ENCODE data around the gene ART3.
A peak's percentile ranks its signal among the peaks of the same experiment; 100 is the strongest.
"Not testable (repeated sequence)": the region's sequence is repeated elsewhere in the genome, so short reads cannot be mapped to it uniquely, and the experiment has no call there.

ART3 gene, protein sequence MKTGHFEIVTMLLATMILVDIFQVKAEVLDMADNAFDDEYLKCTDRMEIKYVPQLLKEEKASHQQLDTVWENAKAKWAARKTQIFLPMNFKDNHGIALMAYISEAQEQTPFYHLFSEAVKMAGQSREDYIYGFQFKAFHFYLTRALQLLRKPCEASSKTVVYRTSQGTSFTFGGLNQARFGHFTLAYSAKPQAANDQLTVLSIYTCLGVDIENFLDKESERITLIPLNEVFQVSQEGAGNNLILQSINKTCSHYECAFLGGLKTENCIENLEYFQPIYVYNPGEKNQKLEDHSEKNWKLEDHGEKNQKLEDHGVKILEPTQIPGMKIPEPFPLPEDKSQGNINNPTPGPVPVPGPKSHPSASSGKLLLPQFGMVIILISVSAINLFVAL

DNA sequence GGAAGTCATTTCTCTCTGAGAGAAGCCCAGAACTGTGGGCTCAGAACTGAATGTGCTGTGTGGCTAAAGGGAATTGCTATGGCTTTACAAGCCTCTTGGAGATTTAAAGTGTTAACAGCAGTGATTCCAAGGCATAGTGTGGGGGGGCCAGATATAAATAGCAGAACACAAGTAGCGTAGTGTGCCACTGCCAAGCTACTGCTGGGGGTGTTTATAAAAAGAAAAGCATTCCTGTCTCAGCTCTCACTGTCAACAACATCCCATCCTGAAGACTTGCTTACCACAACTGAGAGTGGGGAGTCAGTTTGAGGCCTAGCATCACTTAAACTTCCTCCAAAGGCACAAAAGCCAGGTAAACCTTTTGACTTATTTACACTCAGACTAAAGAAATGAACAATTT, at the start of gene ART3:
Gene ART3, plus strand, starts transcription at position 242 of the 400 bp plus-strand sequence. CDS start 1,181 bp downstream, outside the sequence.
- DNase-seq (ENCODE audit: low read depth in 3 of 3), result no peak

DNA sequence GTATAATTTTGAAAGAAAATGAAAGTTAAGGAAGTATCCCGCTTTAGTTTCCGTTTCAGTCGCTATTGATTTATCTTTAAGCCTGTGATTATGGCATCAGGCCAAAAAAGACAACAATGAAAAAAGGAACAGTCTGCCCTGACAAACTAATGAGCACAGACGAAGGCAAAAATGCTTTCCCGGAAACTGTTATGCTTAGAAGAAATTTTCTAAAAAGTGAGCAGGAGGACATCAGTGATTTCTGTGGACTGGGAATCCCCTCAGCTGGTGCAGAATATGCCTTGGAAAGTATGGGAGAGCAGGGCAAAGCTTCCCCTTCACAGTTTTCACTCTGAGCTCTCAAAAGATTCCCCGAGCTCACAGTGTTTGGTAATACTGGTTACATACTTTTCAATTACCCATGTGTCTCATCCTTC, 46.2 kb upstream of the ART3 start:
- DNase-seq (ENCODE audit: low read depth in 3 of 3), result no peak

- no peak for DNase-seq (ENCODE audit: low read depth in 3 of 3)
These were observed 45.2 kb upstream of the ART3 start for GRCh38 chr4:76029300-76029699.

DNA sequence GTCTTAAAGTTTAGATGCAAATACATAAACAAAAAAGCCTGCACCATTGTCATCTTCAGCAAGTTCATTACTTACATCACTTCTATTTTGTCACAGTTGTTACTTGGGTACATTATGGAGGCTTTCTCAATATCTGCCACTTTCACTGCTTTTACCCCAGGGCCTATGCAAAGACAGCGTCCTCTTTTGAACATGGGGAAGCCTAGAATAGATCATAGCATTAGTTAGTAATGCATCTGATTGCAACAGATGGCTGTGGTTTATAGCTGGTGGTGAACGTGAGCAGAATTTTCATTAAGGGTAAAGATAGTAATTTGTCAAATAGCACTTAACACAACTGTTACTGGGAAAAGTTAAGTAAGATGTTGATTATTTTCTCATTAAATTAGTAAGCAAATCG, 39.4 kb upstream of the ART3 start:
- DNase-seq (ENCODE audit: low read depth in 3 of 3), result no peak

DNA sequence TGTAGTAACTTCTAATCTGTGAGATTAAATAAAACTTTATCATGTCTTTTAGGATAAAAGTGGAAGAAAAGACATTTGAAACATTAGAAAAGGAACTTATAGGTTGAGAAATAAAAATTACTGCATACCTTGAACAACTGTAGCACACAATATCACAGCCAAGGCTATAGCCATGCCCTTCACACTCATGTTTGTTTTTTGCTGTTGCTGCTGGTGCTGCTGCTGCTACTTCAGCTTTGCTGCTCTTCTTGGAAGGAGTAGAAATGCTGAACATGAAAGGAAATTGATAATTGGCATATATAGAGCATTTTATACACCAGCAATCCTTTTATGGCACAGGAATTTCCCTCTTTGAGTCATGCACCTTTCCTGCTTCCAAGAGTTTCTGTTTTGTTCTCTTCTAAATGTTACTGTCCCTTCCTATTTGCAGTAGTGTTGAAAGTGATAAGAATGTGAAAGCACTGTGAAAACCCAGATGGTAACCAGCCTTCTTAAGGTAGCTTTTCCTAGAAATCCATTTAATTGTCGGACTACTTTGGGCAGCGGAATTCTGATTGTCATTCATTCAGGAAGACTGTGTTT, 38.6 kb upstream of the ART3 start, which contains the start of gene CXCL11:
Gene CXCL11, minus strand, starts transcription at position 272 of the 582 bp plus-strand sequence. Its CDS starts 83 bp downstream, at position 189.
- DNase-seq (ENCODE audit: low read depth in 3 of 3), result no peak

- DNase-seq (ENCODE audit: low read depth in 3 of 3), result no peak
These were observed 37.7 kb upstream of the ART3 start for GRCh38 chr4:76036855-76037254.

DNA sequence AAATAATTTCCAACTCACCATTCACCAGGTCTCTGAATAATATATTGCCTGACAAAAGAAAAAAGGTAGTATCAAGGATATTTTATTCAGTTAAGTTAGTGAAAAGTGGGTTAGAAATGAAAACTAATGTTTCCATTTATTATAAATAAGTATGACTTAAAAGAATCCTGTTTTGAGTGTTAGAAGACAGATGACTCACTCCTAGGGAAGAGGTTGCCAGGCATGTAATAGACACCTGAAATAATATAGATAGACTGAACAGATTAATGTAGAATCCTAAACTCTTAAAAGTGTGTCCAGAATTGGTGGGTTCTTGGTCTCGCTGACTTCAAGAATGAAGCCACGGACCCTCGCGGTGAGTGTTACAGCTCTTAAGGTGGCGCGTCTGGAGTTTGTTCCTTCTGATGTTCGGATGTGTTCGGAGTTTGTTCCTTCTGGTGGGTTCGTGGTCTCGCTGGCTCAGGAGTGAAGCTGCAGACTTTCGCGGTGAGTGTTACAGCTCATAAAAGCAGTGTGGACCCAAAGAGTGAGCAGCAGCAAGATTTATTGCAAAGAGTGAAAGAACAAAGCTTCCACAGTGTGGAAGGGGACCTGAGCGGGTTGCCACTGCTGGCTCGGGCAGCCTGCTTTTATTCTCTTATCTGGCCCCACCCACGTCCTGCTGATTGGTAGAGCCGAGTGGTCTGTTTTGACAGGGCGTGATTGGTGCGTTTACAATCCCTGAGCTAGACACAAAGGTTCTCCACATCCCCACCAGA, 32.1 kb upstream of the ART3 start:
- DNase-seq (ENCODE audit: low read depth in 3 of 3), result not testable (repeated sequence)

DNA sequence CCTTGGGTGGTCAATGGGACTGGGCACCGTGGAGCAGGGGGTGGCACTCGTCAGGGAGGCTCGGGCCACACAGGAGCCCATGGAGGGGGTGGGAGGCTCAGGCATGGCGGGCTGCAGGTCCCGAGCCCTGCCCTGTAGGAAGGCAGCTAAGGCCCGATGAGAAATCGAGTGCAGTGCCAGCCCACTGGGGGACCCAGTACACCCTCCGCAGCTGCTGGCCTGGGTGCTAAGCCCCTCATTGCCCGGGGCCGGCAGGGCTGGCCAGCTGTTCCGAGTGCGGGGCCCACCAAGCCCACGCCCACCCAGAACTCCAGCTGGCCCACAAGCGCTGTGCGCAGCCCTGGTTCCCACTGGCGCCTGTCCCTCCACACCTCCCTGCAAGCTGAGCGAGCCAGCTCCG, 31.2 kb upstream of the ART3 start:
- DNase-seq (ENCODE audit: low read depth in 3 of 3), result not testable (repeated sequence)

DNA sequence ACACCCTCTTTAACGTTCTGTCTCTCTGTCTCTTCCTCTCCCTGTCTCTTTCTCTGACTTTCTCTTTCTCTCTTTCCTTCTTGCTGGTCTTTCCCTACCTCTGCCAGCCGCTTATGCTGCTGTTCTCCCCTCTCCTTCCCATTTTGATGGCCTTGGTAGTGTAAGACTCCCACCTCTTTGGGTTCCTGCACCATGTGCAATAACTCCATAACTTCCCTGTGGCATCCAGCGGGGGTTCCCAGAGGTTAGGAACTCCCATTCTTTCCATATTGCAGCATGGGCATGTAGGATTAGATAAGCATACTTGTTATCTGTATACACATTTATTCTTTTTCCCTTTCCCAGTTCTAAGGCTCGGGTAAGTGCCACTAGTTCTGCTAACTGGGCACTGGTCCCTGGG, 29.8 kb upstream of the ART3 start:
- DNase-seq (ENCODE audit: low read depth in 3 of 3), result not testable (repeated sequence)

GRCh38 chr4:76049860-76050416, 24.6 kb upstream of the ART3 start:
- not testable (repeated sequence) for DNase-seq (ENCODE audit: low read depth in 3 of 3)

- DNase-seq (ENCODE audit: low read depth in 3 of 3), result not testable (repeated sequence)
These were observed 23.9 kb upstream of the ART3 start for GRCh38 chr4:76050560-76051050.

GRCh38 chr4:76053730-76054129, 20.8 kb upstream of the ART3 start:
- no peak for DNase-seq (ENCODE audit: low read depth in 3 of 3)

GRCh38 chr4:76055016-76055415, 19.5 kb upstream of the ART3 start:
- peak in 1 of 3 donors; percentile 10 for DNase-seq (ENCODE audit: low read depth in 3 of 3)

DNA sequence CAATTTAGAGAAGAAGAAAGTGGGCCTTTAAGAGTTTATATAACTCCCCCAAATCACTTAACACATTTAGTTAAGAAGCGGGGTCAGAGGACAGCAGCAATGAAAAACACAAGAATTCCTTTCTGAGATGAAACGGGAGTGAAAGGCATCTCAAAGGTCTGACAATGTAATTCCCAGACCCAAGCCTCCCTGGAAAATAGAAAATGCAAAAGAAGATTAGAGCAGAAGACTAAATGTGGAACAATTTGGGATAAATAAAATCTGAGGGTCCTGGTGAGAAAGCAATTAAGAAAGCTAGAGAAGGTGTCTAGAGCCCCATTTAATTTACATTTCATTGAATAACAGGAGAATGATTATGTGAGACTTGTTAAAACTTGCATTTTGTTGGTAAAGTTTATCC, 19.1 kb upstream of the ART3 start:
- DNase-seq (ENCODE audit: low read depth in 3 of 3), result no peak

DNA sequence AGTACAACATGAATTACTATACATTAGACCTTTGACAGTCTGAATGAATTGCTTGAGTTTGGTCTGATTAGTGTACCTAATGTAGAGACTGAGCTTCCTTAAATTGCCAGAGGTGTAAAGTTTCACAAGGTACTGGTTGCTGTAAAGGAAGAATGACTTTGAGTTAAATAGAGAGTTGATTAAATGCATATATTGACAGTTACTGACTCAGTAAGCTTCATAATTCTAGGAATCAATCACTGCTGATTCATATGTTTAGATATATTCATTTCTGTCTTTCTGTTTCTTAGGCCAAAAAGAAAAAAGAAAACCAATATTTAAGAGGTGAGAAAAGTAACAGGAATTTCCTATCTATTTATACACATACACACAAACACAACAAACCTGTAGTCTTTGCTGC, 16.2 kb upstream of the ART3 start:
- no peak for DNase-seq (ENCODE audit: low read depth in 3 of 3)

GRCh38 chr4:76058888-76059426, 15.6 kb upstream of the ART3 start:
- DNase-seq (ENCODE audit: low read depth in 3 of 3), result no peak

DNA sequence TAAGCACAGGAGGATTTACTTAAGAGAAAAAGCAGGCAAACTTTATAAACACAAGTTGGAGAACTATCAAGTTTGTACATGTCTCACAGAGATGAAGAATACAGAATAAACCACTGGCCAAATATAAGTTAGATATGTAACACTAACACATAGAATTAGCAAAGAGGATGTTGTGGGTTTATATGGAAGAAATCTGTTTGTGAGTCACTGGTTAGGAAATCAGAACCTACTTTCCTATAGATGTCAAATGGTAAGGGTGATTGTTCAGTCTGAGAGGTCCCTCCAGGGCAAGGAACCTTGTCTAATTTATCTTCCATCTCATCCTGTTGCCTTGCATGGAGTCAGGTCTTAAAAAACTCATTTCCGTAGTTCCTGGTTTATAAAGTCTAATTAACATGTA, 14.8 kb upstream of the ART3 start:
- DNase-seq (ENCODE audit: low read depth in 3 of 3), result peak in 1 of 3 donors; percentile 11

DNA sequence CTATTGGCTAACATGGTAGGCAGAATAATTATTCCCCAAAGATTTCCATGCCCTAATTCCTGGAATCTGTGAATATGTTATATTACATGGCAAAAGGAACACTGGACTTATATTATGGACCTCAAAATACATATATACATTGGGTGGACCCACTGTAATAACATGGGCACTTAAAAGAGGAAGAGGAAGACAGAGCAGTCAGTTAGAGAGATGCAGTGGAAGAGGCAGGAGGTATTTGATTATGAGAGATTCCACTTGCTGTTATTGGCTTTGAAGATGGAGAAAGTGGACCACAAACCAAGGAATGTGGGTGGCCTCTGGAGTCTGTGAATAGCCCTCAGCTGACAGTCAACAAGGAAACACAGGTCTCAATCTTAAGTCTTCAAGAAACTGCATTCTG, 14.0 kb upstream of the ART3 start:
- no peak for DNase-seq (ENCODE audit: low read depth in 3 of 3)

DNA sequence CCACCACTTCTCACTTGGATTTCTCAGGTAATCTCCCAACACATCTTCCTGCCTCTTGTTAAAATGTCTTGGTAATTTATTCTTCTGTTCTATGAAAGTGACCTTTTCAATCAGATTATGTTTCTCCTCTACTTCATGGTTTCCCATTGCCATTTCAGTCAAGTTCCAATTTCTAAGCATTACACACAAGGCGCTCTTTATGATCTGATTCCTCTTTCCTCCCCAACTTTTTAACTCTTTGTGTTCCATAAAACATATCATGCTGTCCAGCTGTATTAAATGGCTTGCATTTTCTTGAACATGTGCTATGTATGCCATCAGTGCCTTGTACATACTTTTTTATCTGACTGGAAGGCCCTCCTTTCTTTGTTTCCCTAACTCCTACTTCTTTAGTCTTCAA, 13.1 kb upstream of the ART3 start:
- DNase-seq (ENCODE audit: low read depth in 3 of 3), result no peak

DNA sequence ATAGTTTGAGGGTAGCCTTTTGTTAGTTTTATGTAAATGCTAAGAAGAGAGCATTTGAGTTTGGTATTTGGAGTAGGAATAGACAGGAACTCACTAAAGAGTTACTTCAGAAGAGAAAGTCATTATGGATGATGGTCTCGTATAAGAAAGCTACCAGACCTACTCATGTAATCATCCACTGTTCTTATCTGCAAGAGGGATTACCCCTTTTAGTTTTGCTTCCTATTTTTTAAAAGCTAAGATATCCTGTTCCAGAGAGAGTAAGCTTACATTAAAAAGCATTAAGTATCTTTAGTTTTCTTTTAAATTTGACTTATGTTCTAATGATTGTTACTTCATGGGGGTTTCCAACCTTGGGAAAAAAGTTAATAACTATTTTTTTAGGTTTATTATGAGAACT, 12.5 kb upstream of the ART3 start:
- DNase-seq (ENCODE audit: low read depth in 3 of 3), result no peak

GRCh38 chr4:76066546-76066945, 8.0 kb upstream of the ART3 start:
- no peak for DNase-seq (ENCODE audit: low read depth in 3 of 3)

Data from stimulated activated CD4-positive, alpha-beta T cell treated with anti-CD3 and anti-CD28 coated beads, TNF-alpha, amount 100 ng/mL, for 48 hours (primary cell).